CD4-positive, alpha-beta T cell (primary cell): ENCODE results near the gene ZNF689. TPM values are rescaled to one million over a fixed set of nuclear protein-coding genes. Genes with fewer than 3 reads are reported as not detected.
"Not testable (repeated sequence)": the region's sequence is repeated elsewhere in the genome, so short reads cannot be mapped to it uniquely, and the experiment has no call there.

Source experiments
- ATAC-seq: fragments of 200-7000 bp; cut with Tn5 transposase; one replicate; pipeline ENCODE4 v1.10.0; 2022; ENCODE audit warnings: mild to moderate bottlenecking; ENCODE audit not compliant: poor library complexity
- CTCF ChIA-PET: fragments of 350-600 bp; sonication (Branson Sonifier 250); formaldehyde crosslinking; loops from one replicate; lab custom pipeline; 2021; ENCODE audit warnings: antibody characterized with exemption, inconsistent platforms; lab: Charles Lee
- POLR2A ChIA-PET: fragments of 350-600 bp; sonication (Branson Sonifier 250); formaldehyde crosslinking; loops from one replicate; lab custom pipeline; 2021; ENCODE audit warnings: antibody characterized with exemption, inconsistent platforms; lab: Charles Lee
- DNase-seq, 14 experiments: peaks; one replicate each; pipeline ENCODE4 v3.0.0-alpha.2; 2013 to 2020; ENCODE audit warnings: mixed read lengths in 2 of 14
- H3K27ac ChIP-seq, 2 donors: one replicate each; pipeline versions ENCODE4 v1.5.1 to v1.7.0; 2013; ENCODE audit warnings: low read length in 2 of 2, low read depth in 1 of 2, mild to moderate bottlenecking in 1 of 2
- H3K27me3 ChIP-seq, 2 experiments: 1 replicate in 1 of 2; 2 replicates in 1 of 2; pipeline versions ENCODE4 v1.6.1 to v1.7.0; 2013; ENCODE audit warnings: low read length in 2 of 2, control low read depth in 1 of 2, mild to moderate bottlenecking in 1 of 2, moderate library complexity in 1 of 2; ENCODE audit not compliant: insufficient read depth in 2 of 2, control insufficient read depth in 1 of 2
- H3K36me3 ChIP-seq: one replicate; pipeline ENCODE4 v1.6.1; 2013; ENCODE audit warnings: low read length, control low read depth; ENCODE audit not compliant: insufficient read depth
- H3K4me1 ChIP-seq: one replicate; pipeline ENCODE4 v1.6.1; 2013; ENCODE audit warnings: low read length, control low read depth; ENCODE audit not compliant: insufficient read depth
- H3K4me3 ChIP-seq: one replicate; pipeline ENCODE4 v1.5.1; 2013; ENCODE audit warnings: mild to moderate bottlenecking, low read length, moderate library complexity
- H3K9me3 ChIP-seq, 2 experiments: 1 replicate in 1 of 2; 2 replicates in 1 of 2; pipeline versions ENCODE4 v1.6.1 to v1.7.0; 2013; ENCODE audit warnings: low read length in 2 of 2, mild to moderate bottlenecking in 2 of 2, control low read depth in 1 of 2, moderate library complexity in 1 of 2; ENCODE audit not compliant: control insufficient read depth in 1 of 2, insufficient read depth in 1 of 2
- H3K27ac Mint-ChIP-seq: one replicate; pipeline ENCODE4 v1.8.0; 2020; ENCODE audit warnings: mixed read lengths
- H3K27me3 Mint-ChIP-seq: one replicate; pipeline ENCODE4 v1.8.0; 2021; ENCODE audit warnings: mixed read lengths
- H3K36me3 Mint-ChIP-seq: one replicate; pipeline ENCODE4 v1.8.0; 2021; ENCODE audit warnings: low read depth, mixed read lengths
- H3K4me1 Mint-ChIP-seq: one replicate; pipeline ENCODE4 v1.8.0; 2021; ENCODE audit warnings: low read depth, mixed read lengths
- H3K4me3 Mint-ChIP-seq: one replicate; pipeline ENCODE4 v1.8.0; 2020; ENCODE audit warnings: mild to moderate bottlenecking, mixed read lengths
- H3K9me3 Mint-ChIP-seq: one replicate; pipeline ENCODE4 v1.8.0; 2020; ENCODE audit warnings: mixed read lengths
- intact Hi-C, 2 experiments: fragments of 100-400 bp; cut with DNase I in 1 of 2; cut with micrococcal nuclease in 1 of 2; formaldehyde crosslinking; loops; one replicate each; pipeline versions ENCODE4 v1.15.1 to v1.9.0; 2023 to 2025; cut with DNase I, micrococcal nuclease
- total RNA-seq, 174 experiments: library from RNA in 2 of 174; stranded (reverse) in 2 of 174; gene quantifications; one replicate each; pipeline ENCODE4 v1.2.3 and lab custom pipeline; 2021 to 2026
- TF ChIP-seq, protein P1 (sequence below): fragments of 200-600 bp; IDR thresholded peaks from one replicate; pipeline ENCODE4 v1.8.0; 2022; ENCODE audit warnings: antibody characterized with exemption, mild to moderate bottlenecking

ZNF689 gene
- total RNA-seq, 2 experiments from 2014 or later: 15.3 to 15.7 TPM

DNA sequence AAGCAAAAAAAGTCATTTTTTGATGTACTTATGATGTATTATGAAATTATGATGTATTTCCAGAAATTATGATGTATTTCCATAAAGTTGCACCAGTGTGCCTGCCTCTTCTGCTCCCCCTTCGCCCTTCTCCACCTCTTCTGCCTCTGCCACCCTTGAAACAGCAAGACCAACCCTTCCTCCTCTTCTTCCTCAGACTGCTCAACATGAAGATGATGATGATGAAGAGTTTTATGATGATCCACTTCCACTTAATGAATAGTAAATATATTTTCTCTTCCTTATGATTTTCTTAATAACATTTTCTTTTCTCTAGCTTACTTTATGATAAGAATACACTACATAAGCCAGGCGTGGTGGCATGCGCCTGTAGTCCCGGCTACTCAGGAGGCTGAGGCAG lies 17.3 kb downstream of the ZNF689 start:
- ChIA-PET CTCF (no interaction called here), POLR2A (interaction anchor here (1.7 kb wide), 1 partner anchor 163 kb away, joined by 3 read pairs; the partner anchor contains the start of gene DCTPP1)
- no peak overlapping the region for H3K4me3 Mint-ChIP-seq
- Histone ChIP-seq H3K4me1 (no peaks in the 10 kb centered on the region), H3K4me3 (no peak overlapping the region), H3K36me3 (no peaks in the 10 kb centered on the region), H3K27ac (no peak overlapping the region), H3K9me3 (no peaks in the 10 kb centered on the region), H3K27me3 (no peaks in the 10 kb centered on the region)
- H3K36me3 Mint-ChIP-seq: no peaks in the 10 kb centered on the region
- intact Hi-C loops: no loop called here
- ATAC-seq (no peak), DNase-seq (no peak)
- H3K27ac Mint-ChIP-seq: no peak overlapping the region
- TF ChIP-seq, protein P1, sequence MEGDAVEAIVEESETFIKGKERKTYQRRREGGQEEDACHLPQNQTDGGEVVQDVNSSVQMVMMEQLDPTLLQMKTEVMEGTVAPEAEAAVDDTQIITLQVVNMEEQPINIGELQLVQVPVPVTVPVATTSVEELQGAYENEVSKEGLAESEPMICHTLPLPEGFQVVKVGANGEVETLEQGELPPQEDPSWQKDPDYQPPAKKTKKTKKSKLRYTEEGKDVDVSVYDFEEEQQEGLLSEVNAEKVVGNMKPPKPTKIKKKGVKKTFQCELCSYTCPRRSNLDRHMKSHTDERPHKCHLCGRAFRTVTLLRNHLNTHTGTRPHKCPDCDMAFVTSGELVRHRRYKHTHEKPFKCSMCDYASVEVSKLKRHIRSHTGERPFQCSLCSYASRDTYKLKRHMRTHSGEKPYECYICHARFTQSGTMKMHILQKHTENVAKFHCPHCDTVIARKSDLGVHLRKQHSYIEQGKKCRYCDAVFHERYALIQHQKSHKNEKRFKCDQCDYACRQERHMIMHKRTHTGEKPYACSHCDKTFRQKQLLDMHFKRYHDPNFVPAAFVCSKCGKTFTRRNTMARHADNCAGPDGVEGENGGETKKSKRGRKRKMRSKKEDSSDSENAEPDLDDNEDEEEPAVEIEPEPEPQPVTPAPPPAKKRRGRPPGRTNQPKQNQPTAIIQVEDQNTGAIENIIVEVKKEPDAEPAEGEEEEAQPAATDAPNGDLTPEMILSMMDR: no peak
- H3K27me3 Mint-ChIP-seq: no peaks in the 10 kb centered on the region
- no peaks in the 10 kb centered on the region for H3K9me3 Mint-ChIP-seq
- peaks cover 2% of the 10 kb centered on the region for H3K4me1 Mint-ChIP-seq

DNA sequence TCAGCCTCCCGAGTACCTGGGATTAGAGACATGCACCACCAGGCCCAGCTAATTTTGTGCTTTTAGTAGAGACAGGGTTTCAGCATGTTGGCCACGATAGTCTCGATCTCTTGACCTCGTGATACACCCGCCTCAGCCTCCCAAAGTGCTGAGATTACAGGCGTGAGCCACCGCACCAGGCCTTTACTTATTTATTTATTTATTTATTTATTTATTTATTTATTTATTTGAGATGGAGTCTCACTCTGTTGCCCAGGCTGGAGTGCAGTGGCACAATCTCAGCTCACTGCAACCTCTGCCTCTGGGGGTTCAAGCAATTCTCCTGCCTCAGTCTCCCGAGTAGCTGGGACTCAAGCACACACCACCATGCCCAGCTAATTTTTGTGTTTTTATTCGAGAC lies 19.3 kb downstream of the ZNF689 start:
- H3K27me3 Mint-ChIP-seq, intact Hi-C loops, H3K36me3 Mint-ChIP-seq, H3K9me3 ChIP-seq, H3K4me3 Mint-ChIP-seq, H3K4me3 ChIP-seq, CTCF ChIA-PET, ATAC-seq, H3K27ac ChIP-seq, H3K36me3 ChIP-seq, DNase-seq, H3K27me3 ChIP-seq, H3K27ac Mint-ChIP-seq, H3K9me3 Mint-ChIP-seq: not testable (repeated sequence)
- peaks cover 13% of the 10 kb centered on the region for H3K4me1 Mint-ChIP-seq
- POLR2A ChIA-PET: interaction anchor here (0.7 to 1.1 kb wide), 2 partner anchors 34 to 149 kb away, joined by 3 to 4 read pairs; no protein-coding TSS in a partner anchor
- H3K4me1 ChIP-seq: peaks cover 12% of the 10 kb centered on the region

DNA sequence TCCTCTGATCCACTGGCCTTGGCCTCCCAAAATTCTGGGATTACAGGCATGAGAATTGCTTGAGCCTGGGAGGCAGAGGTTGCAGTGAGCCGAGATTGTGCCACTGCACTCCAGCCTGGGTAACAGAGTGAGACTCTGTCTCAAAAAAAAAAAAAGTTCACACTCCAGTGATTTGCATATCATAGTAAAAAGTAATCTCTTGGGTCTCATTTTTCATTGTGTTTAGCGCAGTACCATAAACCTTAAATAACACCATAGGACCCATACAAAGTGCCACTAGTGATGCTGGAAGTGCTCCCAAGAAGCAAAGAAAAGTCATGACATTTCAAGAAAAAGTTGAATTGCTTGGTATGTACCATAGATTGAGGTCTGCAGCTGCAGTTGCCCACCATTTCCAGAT lies 20.6 kb downstream of the ZNF689 start:
- CTCF ChIA-PET, H3K4me3 ChIP-seq, H3K27me3 Mint-ChIP-seq, DNase-seq, H3K4me3 Mint-ChIP-seq, H3K27ac Mint-ChIP-seq, intact Hi-C loops, H3K9me3 ChIP-seq, H3K27ac ChIP-seq, H3K27me3 ChIP-seq, ATAC-seq, H3K36me3 Mint-ChIP-seq, H3K36me3 ChIP-seq, H3K9me3 Mint-ChIP-seq: not testable (repeated sequence)
- H3K4me1 Mint-ChIP-seq: peaks cover 18% of the 10 kb centered on the region
- POLR2A ChIA-PET: interaction anchor here (1.1 kb wide), 1 partner anchor 18 kb away, joined by 7 read pairs; the partner anchor contains the start of gene ZNF688
- peaks cover 23% of the 10 kb centered on the region for H3K4me1 ChIP-seq

DNA sequence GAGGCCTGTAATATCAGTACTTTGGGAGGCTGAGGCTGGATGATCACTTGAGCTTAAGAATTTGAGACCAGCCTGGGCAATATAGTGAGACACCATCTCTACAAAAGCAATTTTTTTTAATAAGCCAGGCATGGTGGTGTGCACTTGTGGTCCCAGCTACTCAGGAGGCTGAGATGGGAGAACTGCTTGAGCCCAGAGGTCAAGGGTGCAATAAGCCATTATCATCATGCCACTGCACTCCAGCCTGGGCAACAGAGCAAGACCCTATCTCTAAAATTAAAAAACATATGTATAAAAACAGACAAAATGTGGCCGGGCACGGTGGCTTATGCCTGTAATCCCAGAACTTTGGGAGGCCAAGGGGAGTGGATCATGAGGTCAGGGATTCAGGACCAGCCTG lies 21.5 kb downstream of the ZNF689 start:
- Histone ChIP-seq H3K4me3 (no peak overlapping the region), H3K36me3 (no peaks in the 10 kb centered on the region), H3K4me1 (peaks cover 26% of the 10 kb centered on the region), H3K9me3 (no peaks in the 10 kb centered on the region), H3K27ac (no peak overlapping the region), H3K27me3 (no peaks in the 10 kb centered on the region)
- no peaks in the 10 kb centered on the region for H3K9me3 Mint-ChIP-seq
- H3K36me3 Mint-ChIP-seq: peaks cover 10% of the 10 kb centered on the region
- H3K27me3 Mint-ChIP-seq: no peaks in the 10 kb centered on the region
- no peak overlapping the region for H3K4me3 Mint-ChIP-seq
- POLR2A ChIA-PET: interaction anchor here (1.1 kb wide), 1 partner anchor 17 kb away, joined by 7 read pairs; the partner anchor contains the start of gene ZNF688
- CTCF ChIA-PET: interaction anchor here (0.6 kb wide), 1 partner anchor 44 kb away, joined by 3 read pairs; no protein-coding TSS in a partner anchor
- TF ChIP-seq, protein P1: no peak
- DNase-seq (no peak), ATAC-seq (no peak)
- no peak overlapping the region for H3K27ac Mint-ChIP-seq
- intact Hi-C loops: loop anchor here in 1 of 2 experiments (1.0 kb wide), 1 partner anchor 59 kb away; no protein-coding TSS in a partner anchor
- peaks cover 18% of the 10 kb centered on the region for H3K4me1 Mint-ChIP-seq
